Smooth muscle cell (in vitro differentiated cells): ENCODE measurements around the gene DIRAS3. TPM values are rescaled to one million over a fixed set of nuclear protein-coding genes. Genes with fewer than 3 reads are reported as not detected.

Source experiments
- DNase-seq: peaks from one replicate; lab custom pipeline; 2025; ENCODE audit not compliant: unreplicated experiment; lab: John Stamatoyannopoulos, UW
- H2AFZ ChIP-seq: fragments of 200-600 bp; sonication (generic); 2 replicates; pipeline ENCODE4 v1.6.0; 2016; ENCODE audit warnings: antibody characterized with exemption, low read depth, mild to moderate bottlenecking
- H3F3A ChIP-seq: fragments of 200-600 bp; sonication (generic); 2 replicates; pipeline ENCODE4 v1.6.0; 2017; ENCODE audit warnings: antibody characterized with exemption, low read depth
- H3K27ac ChIP-seq: fragments of 200-600 bp; sonication (generic); 2 replicates; pipeline ENCODE4 v1.5.1; 2016; ENCODE audit warnings: low read depth, mild to moderate bottlenecking
- H3K27me3 ChIP-seq: fragments of 200-600 bp; sonication (generic); 2 replicates; pipeline ENCODE4 v1.6.1; 2016; ENCODE audit warnings: low read depth, mild to moderate bottlenecking
- H3K36me3 ChIP-seq: fragments of 200-600 bp; sonication (generic); 2 replicates; pipeline ENCODE4 v1.5.1; 2016; ENCODE audit warnings: low read depth
- H3K4me1 ChIP-seq: fragments of 200-600 bp; sonication (generic); 2 replicates; pipeline ENCODE4 v1.5.1; 2016; ENCODE audit warnings: low read depth
- H3K4me2 ChIP-seq: fragments of 200-600 bp; sonication (generic); 2 replicates; pipeline ENCODE4 v1.6.0; 2016; ENCODE audit warnings: mild to moderate bottlenecking
- H3K4me3 ChIP-seq: fragments of 200-600 bp; sonication (generic); 2 replicates; pipeline ENCODE4 v1.5.1; 2016; ENCODE audit warnings: mild to moderate bottlenecking
- H3K79me2 ChIP-seq: fragments of 200-600 bp; sonication (generic); 2 replicates; pipeline ENCODE4 v1.6.0; 2016; ENCODE audit warnings: low read depth, mild to moderate bottlenecking
- H3K9ac ChIP-seq: fragments of 200-600 bp; sonication (generic); 2 replicates; pipeline ENCODE4 v1.6.0; 2016; ENCODE audit warnings: low read depth
- H3K9me3 ChIP-seq: fragments of 200-600 bp; sonication (generic); replicated peaks from 2 replicates; pipeline ENCODE4 v1.5.1; 2016; ENCODE audit warnings: low read depth
- H4K20me1 ChIP-seq: fragments of 200-600 bp; sonication (generic); 2 replicates; pipeline ENCODE4 v1.6.0; 2016; ENCODE audit warnings: low read depth
- WGBS: methylation state at CpG from one replicate; pipeline ENCODE4 v1.1.7; 2016; ENCODE audit warnings: low lambda C conversion rate; 5-methylcytosine and 5-hydroxymethylcytosine counted together
- polyA plus RNA-seq: library from polyadenylated mRNA; unstranded; fragments of >200 nt; fragmentation: Nextera tagmentation; extraction: Ambion mirVana; gene quantifications from 2 replicates; pipeline ENCODE4 v1.2.1, GENCODE V29; 2016
- total RNA-seq: library from RNA; depleted of rRNA; stranded (reverse); fragments of >200 nt; gene quantifications from 2 replicates; pipeline ENCODE4 v1.2.3, GENCODE V29; 2014
- TF ChIP-seq, protein P1 (sequence below): fragments of 200-600 bp; sonication (generic); IDR thresholded peaks from 2 replicates; pipeline ENCODE4 v1.5.1; 2017; ENCODE audit warnings: borderline replicate concordance, mild to moderate bottlenecking, antibody characterized with exemption; ENCODE audit not compliant: insufficient read depth, poor library complexity, severe bottlenecking

DIRAS3 gene
- total and polyA plus RNA-seq, 2 experiments from 2014 or later: 1.1 to 6.0 TPM

GRCh38 chr1:68085752-68086151, 35.3 kb upstream of the DIRAS3 start:
- H3K9me3 ChIP-seq: no peaks in the 10 kb centered on the region
- H3K4me3 ChIP-seq: no peak overlapping the region
- H3K27me3 ChIP-seq: no peaks in the 10 kb centered on the region
- no peak overlapping the region for H3K4me2 ChIP-seq
- no peak for DNase-seq
- no peak overlapping the region for H2AFZ ChIP-seq
- no peak overlapping the region for H3K27ac ChIP-seq
- H3K36me3 ChIP-seq: no peaks in the 10 kb centered on the region
- H3K79me2 ChIP-seq: no peaks in the 10 kb centered on the region
- no peaks in the 10 kb centered on the region for H4K20me1 ChIP-seq
- 94% methylated on average over 1 of the region's 1 CpG for WGBS
- H3K9ac ChIP-seq: no peak overlapping the region
- TF ChIP-seq, protein P1, sequence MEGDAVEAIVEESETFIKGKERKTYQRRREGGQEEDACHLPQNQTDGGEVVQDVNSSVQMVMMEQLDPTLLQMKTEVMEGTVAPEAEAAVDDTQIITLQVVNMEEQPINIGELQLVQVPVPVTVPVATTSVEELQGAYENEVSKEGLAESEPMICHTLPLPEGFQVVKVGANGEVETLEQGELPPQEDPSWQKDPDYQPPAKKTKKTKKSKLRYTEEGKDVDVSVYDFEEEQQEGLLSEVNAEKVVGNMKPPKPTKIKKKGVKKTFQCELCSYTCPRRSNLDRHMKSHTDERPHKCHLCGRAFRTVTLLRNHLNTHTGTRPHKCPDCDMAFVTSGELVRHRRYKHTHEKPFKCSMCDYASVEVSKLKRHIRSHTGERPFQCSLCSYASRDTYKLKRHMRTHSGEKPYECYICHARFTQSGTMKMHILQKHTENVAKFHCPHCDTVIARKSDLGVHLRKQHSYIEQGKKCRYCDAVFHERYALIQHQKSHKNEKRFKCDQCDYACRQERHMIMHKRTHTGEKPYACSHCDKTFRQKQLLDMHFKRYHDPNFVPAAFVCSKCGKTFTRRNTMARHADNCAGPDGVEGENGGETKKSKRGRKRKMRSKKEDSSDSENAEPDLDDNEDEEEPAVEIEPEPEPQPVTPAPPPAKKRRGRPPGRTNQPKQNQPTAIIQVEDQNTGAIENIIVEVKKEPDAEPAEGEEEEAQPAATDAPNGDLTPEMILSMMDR: no peak
- H3K4me1 ChIP-seq: no peaks in the 10 kb centered on the region
- H3F3A ChIP-seq: no peaks in the 10 kb centered on the region

DNA sequence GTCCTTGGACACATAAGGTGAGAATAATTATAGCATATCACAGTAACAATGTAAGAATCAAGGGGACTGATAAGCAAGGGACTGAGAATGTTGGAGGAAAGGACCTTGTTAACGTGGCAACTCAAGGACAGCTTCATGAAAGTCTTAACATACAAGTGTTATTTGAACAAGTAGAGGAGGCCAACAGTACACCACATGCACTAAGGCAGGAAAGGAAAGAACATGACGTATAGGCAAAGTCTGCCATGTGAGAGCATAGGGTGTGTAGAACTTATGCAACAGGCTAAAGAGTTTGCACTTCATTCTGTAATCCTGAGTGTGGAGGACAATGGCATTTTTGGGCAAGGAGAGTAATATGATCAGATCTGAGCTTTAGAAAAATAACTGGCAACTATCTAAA, 33.3 kb upstream of the DIRAS3 start:
- DNase-seq: no peak
- no peak overlapping the region for H3K4me3 ChIP-seq
- 45% methylated on average over 2 of the region's 2 CpGs for WGBS
- no peaks in the 10 kb centered on the region for H3K27me3 ChIP-seq
- no peak overlapping the region for H3K9ac ChIP-seq
- H3K4me1 ChIP-seq: no peaks in the 10 kb centered on the region
- no peaks in the 10 kb centered on the region for H4K20me1 ChIP-seq
- no peaks in the 10 kb centered on the region for H3K36me3 ChIP-seq
- no peak overlapping the region for H2AFZ ChIP-seq
- H3K9me3 ChIP-seq: no peaks in the 10 kb centered on the region
- H3F3A ChIP-seq: no peaks in the 10 kb centered on the region
- no peak overlapping the region for H3K27ac ChIP-seq
- TF ChIP-seq, protein P1: no peak
- no peak overlapping the region for H3K4me2 ChIP-seq
- no peaks in the 10 kb centered on the region for H3K79me2 ChIP-seq

DNA sequence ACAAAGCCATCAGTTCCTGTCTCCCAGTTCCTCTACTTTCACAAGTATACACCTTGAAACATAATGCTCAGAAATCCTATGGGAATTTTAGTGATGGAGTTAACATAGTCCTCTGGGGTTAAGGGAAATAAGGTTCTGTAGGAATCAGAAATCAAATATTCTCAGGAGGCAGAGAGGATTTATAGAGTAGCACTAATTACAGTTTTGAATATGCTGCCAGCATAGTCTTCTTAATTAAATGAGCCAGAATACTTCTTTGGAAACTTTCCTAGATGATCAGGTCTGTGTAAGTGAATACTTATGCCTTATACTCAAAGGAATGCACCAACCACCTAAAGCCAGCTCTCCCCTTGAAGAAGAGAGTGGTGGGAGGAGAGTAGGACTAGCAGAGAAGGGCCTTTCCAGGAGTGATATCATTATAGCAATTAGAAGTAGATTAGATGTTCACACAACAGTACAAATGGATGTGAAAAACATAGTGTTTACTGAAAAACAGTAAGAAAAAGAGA, 31.4 kb upstream of the DIRAS3 start:
- TF ChIP-seq, protein P1: no peak
- DNase-seq: no peak
- no peaks in the 10 kb centered on the region for H3K79me2 ChIP-seq

GRCh38 chr1:68078647-68079046, 28.2 kb upstream of the DIRAS3 start:
- H3K9me3 ChIP-seq: no peaks in the 10 kb centered on the region
- no peak overlapping the region for H2AFZ ChIP-seq
- no peaks in the 10 kb centered on the region for H4K20me1 ChIP-seq
- WGBS: 80% methylated on average over 2 of the region's 2 CpGs
- DNase-seq: no peak
- no peaks in the 10 kb centered on the region for H3K4me1 ChIP-seq
- no peaks in the 10 kb centered on the region for H3K27me3 ChIP-seq
- no peak overlapping the region for H3K4me2 ChIP-seq
- no peaks in the 10 kb centered on the region for H3K79me2 ChIP-seq
- H3F3A ChIP-seq: no peaks in the 10 kb centered on the region
- H3K4me3 ChIP-seq: no peak overlapping the region
- no peaks in the 10 kb centered on the region for H3K36me3 ChIP-seq
- no peak overlapping the region for H3K9ac ChIP-seq
- TF ChIP-seq, protein P1: no peak
- H3K27ac ChIP-seq: no peak overlapping the region

More for the DNA sequence above, 31.4 kb upstream of the DIRAS3 start:
- Histone ChIP-seq H3K4me3 (no peak overlapping the region), H3K27me3 (no peaks in the 10 kb centered on the region), H2AFZ (no peak overlapping the region), H3K9me3 (no peaks in the 10 kb centered on the region), H3K4me1 (no peaks in the 10 kb centered on the region), H3K4me2 (no peak overlapping the region), H4K20me1 (no peaks in the 10 kb centered on the region), H3K9ac (no peak overlapping the region), H3K27ac (no peak overlapping the region), H3F3A (no peaks in the 10 kb centered on the region), H3K36me3 (no peaks in the 10 kb centered on the region)
